SK-N-SH (cell line): ENCODE results near the gene MAPK12. TPM values are rescaled to one million over a fixed set of nuclear protein-coding genes. Genes with fewer than 3 reads are reported as not detected.

Experiments used
- CTCF ChIA-PET: fragments of 300-600, 350-600 bp; formaldehyde crosslinking; extraction: SDS; loops from one replicate; lab custom pipeline; 2021; lab: Yijun Ruan, JAX
- POLR2A ChIA-PET: fragments of 350-600 bp; sonication (Branson Sonifier 250); formaldehyde crosslinking; extraction: SDS; loops from one replicate; lab custom pipeline; 2020; ENCODE audit warnings: antibody characterized with exemption, inconsistent platforms; lab: Yijun Ruan, JAX
- DNase-seq: peaks from one replicate; pipeline ENCODE4 v3.0.0; 2012
- H2AFZ ChIP-seq: fragments of 200-600 bp; sonication (generic); 2 replicates; pipeline ENCODE4 v1.8.1; 2016; ENCODE audit warnings: antibody characterized with exemption, mild to moderate bottlenecking, low read depth
- H3F3A ChIP-seq: fragments of 200-600 bp; sonication (generic); replicated peaks from 2 replicates; pipeline ENCODE3; 2016; ENCODE audit warnings: antibody characterized with exemption, mild to moderate bottlenecking; ENCODE audit not compliant: insufficient read depth
- H3K27ac ChIP-seq, 2 experiments: fragments of 200-500 bp in 1 of 2; fragments of 200-600 bp in 1 of 2; sonication (Bioruptor generic) in 1 of 2; sonication (generic), shearing (Covaris generic) in 1 of 2; 2 replicates each; pipeline versions ENCODE4 v1.5.1 to v1.6.1; 2014 to 2016; ENCODE audit warnings: low read depth in 2 of 2, inconsistent platforms in 1 of 2, low read length in 1 of 2, mild to moderate bottlenecking in 1 of 2, mixed read lengths in 1 of 2
- H3K27me3 ChIP-seq: fragments of 200-600 bp; sonication (generic), shearing (Covaris generic); 2 replicates; pipeline ENCODE4 v1.6.1; 2016; ENCODE audit warnings: mixed run types; ENCODE audit not compliant: insufficient read depth
- H3K36me3 ChIP-seq, 2 experiments: fragments of 200-500 bp in 1 of 2; fragments of 200-600 bp in 1 of 2; sonication (Bioruptor generic) in 1 of 2; sonication (generic) in 1 of 2; replicated peaks in 1 of 2; 2 replicates each; pipeline versions ENCODE3 to v1.5.1; 2014 to 2016; ENCODE audit warnings: low read length in 1 of 2, mild to moderate bottlenecking in 1 of 2; ENCODE audit not compliant: insufficient read depth in 2 of 2, control insufficient read depth in 1 of 2
- H3K4me1 ChIP-seq, 2 experiments: fragments of 200-500 bp in 1 of 2; fragments of 200-600 bp in 1 of 2; sonication (Bioruptor generic) in 1 of 2; sonication (generic), shearing (Covaris generic) in 1 of 2; 2 replicates each; pipeline versions ENCODE4 v1.5.1 to v1.6.1; 2014 to 2016; ENCODE audit warnings: low read depth in 1 of 2, low read length in 1 of 2, mixed run types in 1 of 2; ENCODE audit not compliant: insufficient read depth in 2 of 2, control insufficient read depth in 1 of 2
- H3K4me2 ChIP-seq: fragments of 200-600 bp; sonication (generic), shearing (Covaris generic); 2 replicates; pipeline ENCODE4 v1.6.1; 2017; ENCODE audit warnings: mixed run types
- H3K4me3 ChIP-seq, 2 experiments: fragments of 200-500 bp in 1 of 2; fragments of 200-600 bp in 1 of 2; sonication (Bioruptor generic) in 1 of 2; sonication (generic), shearing (Covaris generic) in 1 of 2; 2 replicates each; pipeline versions ENCODE4 v1.5.1 to v1.8.1; 2014 to 2016; ENCODE audit warnings: low read depth in 2 of 2, inconsistent platforms in 1 of 2, low read length in 1 of 2, mild to moderate bottlenecking in 1 of 2, mixed read lengths in 1 of 2, moderate library complexity in 1 of 2
- H3K79me2 ChIP-seq: fragments of 200-600 bp; sonication (generic); 2 replicates; pipeline ENCODE4 v1.8.1; 2017; ENCODE audit warnings: mild to moderate bottlenecking; ENCODE audit not compliant: insufficient read depth
- H3K9ac ChIP-seq: fragments of 200-600 bp; sonication (generic); 2 replicates; pipeline ENCODE4 v1.6.1; 2017; ENCODE audit warnings: mixed run types
- H3K9me2 ChIP-seq: fragments of 200-600 bp; sonication (generic); 2 replicates; pipeline ENCODE4 v1.6.1; 2017; ENCODE audit warnings: mixed run types
- H3K9me3 ChIP-seq: fragments of 200-600 bp; sonication (generic); 2 replicates; pipeline ENCODE4 v1.6.1; 2017; ENCODE audit warnings: mixed run types, mild to moderate bottlenecking, moderate library complexity
- H4K20me1 ChIP-seq: fragments of 200-600 bp; sonication (generic); 2 replicates; pipeline ENCODE4 v1.6.1; 2017; ENCODE audit warnings: mild to moderate bottlenecking, mixed run types; ENCODE audit not compliant: insufficient read depth
- EZH2phosphoT487 ChIP-seq: fragments of 200-600 bp; sonication (generic); IDR thresholded peaks from 2 replicates; pipeline ENCODE4 v1.6.1; 2017; ENCODE audit warnings: low read depth, mixed run types, mild to moderate bottlenecking, antibody characterized with exemption, moderate library complexity, borderline replicate concordance
- FOSL2 ChIP-seq: IDR thresholded peaks from 2 replicates; pipeline ENCODE4 v1.4.0; 2012; ENCODE audit warnings: low read depth, mild to moderate bottlenecking, moderate library complexity, borderline replicate concordance
- GABPA ChIP-seq: IDR thresholded peaks from 2 replicates; pipeline ENCODE4 v1.4.0; 2012; ENCODE audit warnings: low read depth, mild to moderate bottlenecking
- MAX ChIP-seq: IDR thresholded peaks from 2 replicates; pipeline ENCODE4 v1.4.0; 2012; ENCODE audit warnings: low read depth
- NRF1 ChIP-seq: IDR thresholded peaks from 2 replicates; pipeline ENCODE4 v1.6.1; 2012; ENCODE audit warnings: low read depth, mild to moderate bottlenecking, low read length
- PBX3 ChIP-seq: IDR thresholded peaks from 2 replicates; pipeline ENCODE4; 2012
- RAD21 ChIP-seq: IDR thresholded peaks from 2 replicates; pipeline ENCODE4 v1.6.1; 2012; ENCODE audit warnings: mild to moderate bottlenecking, low read length
- SIN3A ChIP-seq: IDR thresholded peaks from 2 replicates; pipeline ENCODE4 v1.6.1; 2012; ENCODE audit warnings: low read depth, mild to moderate bottlenecking, low read length, moderate library complexity, borderline replicate concordance
- SMC3 ChIP-seq: IDR thresholded peaks from 2 replicates; pipeline ENCODE4 v1.6.1; 2012; ENCODE audit warnings: low read depth, low read length, improper control_type of control experiment
- TCF12 ChIP-seq: IDR thresholded peaks from 2 replicates; pipeline ENCODE4 v1.4.0; 2012
- YY1 ChIP-seq: IDR thresholded peaks from 2 replicates; pipeline ENCODE4 v1.4.0; 2012; ENCODE audit warnings: low read depth, mild to moderate bottlenecking
- WGBS: methylation state at CpG from one replicate; pipeline ENCODE4 v1.1.6; 2017; ENCODE audit warnings: low lambda C conversion rate; 5-methylcytosine and 5-hydroxymethylcytosine counted together
- polyA plus RNA-seq, 3 experiments: library from polyadenylated mRNA; depleted of rRNA; stranded (reverse); fragments of >200 nt; gene quantifications; 2 replicates each; pipeline ENCODE4 v1.2.3, GENCODE V29; 2012
- TF ChIP-seq, protein P1 (sequence below): fragments of 200-600 bp; sonication (generic); IDR thresholded peaks from 2 replicates; pipeline ENCODE4 v1.6.1; 2017; ENCODE audit warnings: antibody characterized with exemption, mild to moderate bottlenecking, moderate library complexity
- TF ChIP-seq, protein P2 (sequence below): IDR thresholded peaks from 2 replicates; pipeline ENCODE4 v1.4.0; 2012; ENCODE audit warnings: low read depth, borderline replicate concordance

Gene MAPK12
- polyA plus RNA-seq, 1 of the 3 experiments (the other 2 are of a cell fraction) = 118 TPM

DNA sequence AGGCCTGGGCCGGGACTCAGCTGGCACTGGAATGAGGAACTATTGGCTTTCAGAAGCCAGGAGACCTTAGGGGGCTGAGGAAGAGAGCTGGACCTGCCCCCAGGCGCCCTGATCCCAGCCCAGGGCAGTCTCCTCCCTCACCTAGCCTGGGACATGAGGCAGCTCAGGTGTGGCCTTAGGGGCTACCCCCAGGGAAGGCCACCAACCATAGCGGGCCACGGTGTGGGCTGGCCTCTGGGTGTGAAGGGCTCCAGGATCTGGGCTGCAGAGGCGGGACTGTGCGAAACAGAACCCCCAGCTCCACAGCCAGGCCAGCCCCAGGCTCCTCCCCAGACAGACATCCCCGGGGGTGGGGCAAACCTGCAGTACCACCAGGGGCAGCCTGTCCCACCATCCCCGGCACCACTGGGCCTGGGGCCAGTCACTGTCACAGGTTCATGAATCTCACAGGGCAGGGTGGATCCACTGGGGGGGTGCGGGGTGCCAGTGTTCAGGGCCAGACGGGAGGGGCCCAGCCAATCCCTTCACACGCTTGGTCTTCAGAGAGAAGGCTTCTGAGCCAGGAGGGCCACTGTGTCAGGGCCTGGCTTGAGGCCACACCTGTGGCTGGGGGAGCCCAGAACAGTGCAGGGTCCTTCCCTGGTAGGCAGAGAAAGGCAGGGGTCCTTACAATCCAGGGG is 42.5 kb upstream of the MAPK12 start:
- Histone ChIP-seq H3K9me2 (no peaks in the 10 kb centered on the region), H4K20me1 (peaks cover 48% of the 10 kb centered on the region), H3K9ac (peak overlapping the region; percentile 43), H3K9me3 (no peaks in the 10 kb centered on the region), H3K27me3 (no peaks in the 10 kb centered on the region), H2AFZ (no peak overlapping the region), H3F3A (peaks cover 21% of the 10 kb centered on the region), H3K4me1 (peaks cover 46 to 67% of the 10 kb centered on the region in 2 experiments; a peak in 3 of 4 replicates), H3K4me3 (peak overlapping the region in 1 of 2 experiments; percentile 35; a peak in 2 of 4 replicates), H3K79me2 (peaks cover 78% of the 10 kb centered on the region), H3K4me2 (peak overlapping the region; percentile 100), H3K36me3 (peaks cover 3 to 11% of the 10 kb centered on the region in 2 experiments), H3K27ac (peak overlapping the region; percentile 48 to 95)
- WGBS = 39% methylated on average over 4 of the region's 11 CpGs
- DNase-seq = peak; percentile 63
- TF ChIP-seq, protein P1, sequence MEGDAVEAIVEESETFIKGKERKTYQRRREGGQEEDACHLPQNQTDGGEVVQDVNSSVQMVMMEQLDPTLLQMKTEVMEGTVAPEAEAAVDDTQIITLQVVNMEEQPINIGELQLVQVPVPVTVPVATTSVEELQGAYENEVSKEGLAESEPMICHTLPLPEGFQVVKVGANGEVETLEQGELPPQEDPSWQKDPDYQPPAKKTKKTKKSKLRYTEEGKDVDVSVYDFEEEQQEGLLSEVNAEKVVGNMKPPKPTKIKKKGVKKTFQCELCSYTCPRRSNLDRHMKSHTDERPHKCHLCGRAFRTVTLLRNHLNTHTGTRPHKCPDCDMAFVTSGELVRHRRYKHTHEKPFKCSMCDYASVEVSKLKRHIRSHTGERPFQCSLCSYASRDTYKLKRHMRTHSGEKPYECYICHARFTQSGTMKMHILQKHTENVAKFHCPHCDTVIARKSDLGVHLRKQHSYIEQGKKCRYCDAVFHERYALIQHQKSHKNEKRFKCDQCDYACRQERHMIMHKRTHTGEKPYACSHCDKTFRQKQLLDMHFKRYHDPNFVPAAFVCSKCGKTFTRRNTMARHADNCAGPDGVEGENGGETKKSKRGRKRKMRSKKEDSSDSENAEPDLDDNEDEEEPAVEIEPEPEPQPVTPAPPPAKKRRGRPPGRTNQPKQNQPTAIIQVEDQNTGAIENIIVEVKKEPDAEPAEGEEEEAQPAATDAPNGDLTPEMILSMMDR = 0 out of 2 replicates have a peak, but pooled peaks have one; percentile 13
- TF ChIP-seq YY1 = no peak
- ChIA-PET POLR2A (no interaction called here), CTCF (interaction anchor here (0.7 to 4.1 kb wide), 9 partner anchors 8 to 49 kb away, joined by 3 to 28 read pairs (median 4); partner anchors contain the start of gene DENND6B)

- no peak for DNase-seq
- no peak for TF ChIP-seq GABPA
- TF ChIP-seq EZH2phosphoT487 = no peak
- TF ChIP-seq, protein P2, sequence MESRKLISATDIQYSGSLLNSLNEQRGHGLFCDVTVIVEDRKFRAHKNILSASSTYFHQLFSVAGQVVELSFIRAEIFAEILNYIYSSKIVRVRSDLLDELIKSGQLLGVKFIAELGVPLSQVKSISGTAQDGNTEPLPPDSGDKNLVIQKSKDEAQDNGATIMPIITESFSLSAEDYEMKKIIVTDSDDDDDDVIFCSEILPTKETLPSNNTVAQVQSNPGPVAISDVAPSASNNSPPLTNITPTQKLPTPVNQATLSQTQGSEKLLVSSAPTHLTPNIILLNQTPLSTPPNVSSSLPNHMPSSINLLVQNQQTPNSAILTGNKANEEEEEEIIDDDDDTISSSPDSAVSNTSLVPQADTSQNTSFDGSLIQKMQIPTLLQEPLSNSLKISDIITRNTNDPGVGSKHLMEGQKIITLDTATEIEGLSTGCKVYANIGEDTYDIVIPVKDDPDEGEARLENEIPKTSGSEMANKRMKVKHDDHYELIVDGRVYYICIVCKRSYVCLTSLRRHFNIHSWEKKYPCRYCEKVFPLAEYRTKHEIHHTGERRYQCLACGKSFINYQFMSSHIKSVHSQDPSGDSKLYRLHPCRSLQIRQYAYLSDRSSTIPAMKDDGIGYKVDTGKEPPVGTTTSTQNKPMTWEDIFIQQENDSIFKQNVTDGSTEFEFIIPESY = no peak
- no peak for TF ChIP-seq PBX3
- TF ChIP-seq RAD21 = no peak
- TF ChIP-seq NRF1 = no peak
- TF ChIP-seq SMC3 = no peak
- TF ChIP-seq FOSL2 = no peak
- TF ChIP-seq, protein P1 = no peak
- TF ChIP-seq SIN3A = no peak
- no peak for TF ChIP-seq TCF12
- no peak for TF ChIP-seq MAX
- H3K9me2 ChIP-seq = no peaks in the 10 kb centered on the region
- peak overlapping the region; percentile 48 to 95 for H3K27ac ChIP-seq
- 76% methylated on average over 3 of the region's 7 CpGs for WGBS
- ChIA-PET CTCF (interaction anchor here (1.1 to 4.1 kb wide), 8 partner anchors 9 to 260 kb away, joined by 3 to 28 read pairs (median 12); partner anchors contain the start of genes DENND6B and HDAC10), POLR2A (no interaction called here)
- peaks cover 19% of the 10 kb centered on the region for H3F3A ChIP-seq
- peaks cover 83% of the 10 kb centered on the region for H3K79me2 ChIP-seq
- no peak overlapping the region for H3K4me3 ChIP-seq
- peaks cover 53% of the 10 kb centered on the region for H4K20me1 ChIP-seq
- H3K4me1 ChIP-seq = peaks cover 41 to 64% of the 10 kb centered on the region in 2 experiments; a peak in 3 of 4 replicates
- H3K4me2 ChIP-seq = peak overlapping the region; percentile 100
- no peaks in the 10 kb centered on the region for H3K9me3 ChIP-seq
- H3K27me3 ChIP-seq = no peaks in the 10 kb centered on the region
- H3K9ac ChIP-seq = peak overlapping the region; percentile 43
- peaks cover 3 to 11% of the 10 kb centered on the region in 2 experiments for H3K36me3 ChIP-seq
- no peak overlapping the region for H2AFZ ChIP-seq
Observed at GRCh38 chr22:50303515-50303847, 42.0 kb upstream of the MAPK12 start.
